ENCODE data around the gene SOX6. TPM values are rescaled to one million over a fixed set of nuclear protein-coding genes. Genes with fewer than 3 reads are reported as not detected.

The SOX6 gene
- total RNA-seq, 1 experiment from 2014 or later, result not detected

GRCh38 chr11:15955595-15955994 is 400.8 kb downstream of the SOX6 start:
- WGBS (ENCODE audit: extremely low coverage, insufficient read length, low lambda C conversion rate), result no CpG with 5 or more reads among the region's 2 CpGs
- Histone ChIP-seq H4K91ac (ENCODE audit: insufficient read length, low read depth, low read length) (no peak overlapping the region), H3K4me1 (ENCODE audit: insufficient read depth, low read length) (no peaks in the 10 kb centered on the region), H3K14ac (ENCODE audit: insufficient read depth, low read length) (no peak overlapping the region), H2AFZ (ENCODE audit: low read length) (no peak overlapping the region), H3K4ac (ENCODE audit: low read depth, low read length) (no peak overlapping the region), H3K9me3 (ENCODE audit: control insufficient read depth, low read depth, low read length) (no peaks in the 10 kb centered on the region), H2BK12ac (ENCODE audit: insufficient read length, low read depth, low read length) (no peak overlapping the region), H3K23ac (ENCODE audit: insufficient read length, low read depth, low read length) (no peak overlapping the region), H3K18ac (ENCODE audit: insufficient read length, low read depth, low read length) (no peak overlapping the region), H3K9ac (ENCODE audit: extremely low read depth, insufficient read length, low read length) (no peak overlapping the region), H2AK5ac (ENCODE audit: insufficient read length, low read length) (no peak overlapping the region), H3K4me2 (ENCODE audit: insufficient read depth, insufficient read length, low read length) (no peak overlapping the region), H3K79me2 (ENCODE audit: insufficient read depth, low read length) (no peaks in the 10 kb centered on the region; the same call in 1 of the 2 replicates), H3K27me3 (ENCODE audit: insufficient read depth, low read length) (no peaks in the 10 kb centered on the region), H2BK5ac (ENCODE audit: insufficient read length, low read length) (no peak overlapping the region), H4K5ac (ENCODE audit: insufficient read length, low read depth, low read length) (no peak overlapping the region), H3T11ph (ENCODE audit: low read length) (no peak overlapping the region), H4K8ac (replicated peaks; ENCODE audit: insufficient read length, low read depth, low read length) (no peak overlapping the region), H3K27ac (ENCODE audit: insufficient read length, low read depth, low read length) (no peak overlapping the region), H3K23me2 (ENCODE audit: insufficient read length, low read depth, low read length, poor library complexity, severe bottlenecking) (no peaks in the 10 kb centered on the region), H4K20me1 (ENCODE audit: control insufficient read depth, insufficient read depth, insufficient read length) (no peaks in the 10 kb centered on the region), H2BK20ac (ENCODE audit: low read depth, low read length, poor library complexity, severe bottlenecking) (no peak overlapping the region), H3K79me1 (ENCODE audit: insufficient read depth, low read depth, low read length, poor library complexity, severe bottlenecking) (no peaks in the 10 kb centered on the region), H2BK15ac (ENCODE audit: low read depth, low read length) (no peak overlapping the region), H2BK120ac (ENCODE audit: low read depth, low read length, poor library complexity, severe bottlenecking) (no peak overlapping the region), H3K56ac (ENCODE audit: insufficient read length, low read depth, low read length) (no peak overlapping the region)
- Mint-ChIP-seq H3K4me3 (no peak overlapping the region), H3K36me3 (ENCODE audit: insufficient read depth in 1 of 3, low read depth in 3 of 3) (peaks cover 0 to 2% (median 0%) of the 10 kb centered on the region in 3 experiments; a peak in 1 of 7 replicates), H3K4me1 (no peaks in the 10 kb centered on the region), H3K27ac (no peak overlapping the region), H3K9me3 (no peaks in the 10 kb centered on the region; a peak in 1 of 5 replicates), H3K27me3 (ENCODE audit: low read depth) (peaks cover 13% of the 10 kb centered on the region)
- no peak for DNase-seq
- TF ChIP-seq CTCF (conservative IDR thresholded peaks at IDR 0.05), result no peak
